ENCODE measurements around the gene ENTPD6.

DNA sequence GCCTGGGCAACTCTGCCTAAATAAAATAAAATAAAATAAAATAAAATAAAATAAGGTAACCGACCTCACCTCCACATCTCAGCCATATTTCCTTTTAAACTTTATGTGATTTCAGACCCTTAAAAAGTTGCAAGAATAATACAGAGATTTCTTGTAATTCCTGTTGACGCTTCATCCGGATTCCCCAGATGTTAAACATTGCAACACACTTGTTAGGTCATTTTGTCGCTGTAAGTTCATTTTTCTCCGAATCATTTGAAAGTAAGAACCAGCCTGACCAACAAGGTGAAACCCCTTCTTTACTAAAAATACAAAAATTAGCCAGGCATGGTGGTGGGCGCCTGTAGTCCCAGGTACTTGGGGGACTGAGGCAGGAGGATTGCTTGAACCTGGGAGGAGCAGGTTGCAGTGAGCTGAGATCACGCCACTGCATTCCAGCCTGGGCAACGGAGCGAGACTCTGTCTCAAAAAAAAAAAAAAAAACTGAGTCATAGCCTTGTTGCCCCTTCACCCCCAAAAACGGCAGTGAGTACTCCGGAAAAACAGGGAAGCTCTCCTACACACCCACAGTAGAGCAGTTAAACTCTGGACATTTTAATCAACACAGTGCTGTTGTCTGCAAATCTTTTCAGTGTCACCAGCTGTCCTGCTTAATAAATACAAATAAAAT, 58.2 kb downstream of the ENTPD6 start:
- TF ChIP-seq, protein P1, sequence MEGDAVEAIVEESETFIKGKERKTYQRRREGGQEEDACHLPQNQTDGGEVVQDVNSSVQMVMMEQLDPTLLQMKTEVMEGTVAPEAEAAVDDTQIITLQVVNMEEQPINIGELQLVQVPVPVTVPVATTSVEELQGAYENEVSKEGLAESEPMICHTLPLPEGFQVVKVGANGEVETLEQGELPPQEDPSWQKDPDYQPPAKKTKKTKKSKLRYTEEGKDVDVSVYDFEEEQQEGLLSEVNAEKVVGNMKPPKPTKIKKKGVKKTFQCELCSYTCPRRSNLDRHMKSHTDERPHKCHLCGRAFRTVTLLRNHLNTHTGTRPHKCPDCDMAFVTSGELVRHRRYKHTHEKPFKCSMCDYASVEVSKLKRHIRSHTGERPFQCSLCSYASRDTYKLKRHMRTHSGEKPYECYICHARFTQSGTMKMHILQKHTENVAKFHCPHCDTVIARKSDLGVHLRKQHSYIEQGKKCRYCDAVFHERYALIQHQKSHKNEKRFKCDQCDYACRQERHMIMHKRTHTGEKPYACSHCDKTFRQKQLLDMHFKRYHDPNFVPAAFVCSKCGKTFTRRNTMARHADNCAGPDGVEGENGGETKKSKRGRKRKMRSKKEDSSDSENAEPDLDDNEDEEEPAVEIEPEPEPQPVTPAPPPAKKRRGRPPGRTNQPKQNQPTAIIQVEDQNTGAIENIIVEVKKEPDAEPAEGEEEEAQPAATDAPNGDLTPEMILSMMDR (conservative IDR thresholded peaks at IDR 0.05; ENCODE audit: low read depth, low read length): no peak
- no peak for TF ChIP-seq EZH2phosphoT487 (IDR thresholded peaks at IDR 0.05; ENCODE audit: borderline replicate concordance, low read length)
